ENCODE data around the gene LDB3. TPM values are rescaled to one million over a fixed set of nuclear protein-coding genes. Genes with fewer than 3 reads are reported as not detected.

The LDB3 gene
- polyA plus RNA-seq, 1 donor (not counting 4 experiments of a cell fraction or from before 2014, with no cell fraction given): 0.01 TPM

DNA sequence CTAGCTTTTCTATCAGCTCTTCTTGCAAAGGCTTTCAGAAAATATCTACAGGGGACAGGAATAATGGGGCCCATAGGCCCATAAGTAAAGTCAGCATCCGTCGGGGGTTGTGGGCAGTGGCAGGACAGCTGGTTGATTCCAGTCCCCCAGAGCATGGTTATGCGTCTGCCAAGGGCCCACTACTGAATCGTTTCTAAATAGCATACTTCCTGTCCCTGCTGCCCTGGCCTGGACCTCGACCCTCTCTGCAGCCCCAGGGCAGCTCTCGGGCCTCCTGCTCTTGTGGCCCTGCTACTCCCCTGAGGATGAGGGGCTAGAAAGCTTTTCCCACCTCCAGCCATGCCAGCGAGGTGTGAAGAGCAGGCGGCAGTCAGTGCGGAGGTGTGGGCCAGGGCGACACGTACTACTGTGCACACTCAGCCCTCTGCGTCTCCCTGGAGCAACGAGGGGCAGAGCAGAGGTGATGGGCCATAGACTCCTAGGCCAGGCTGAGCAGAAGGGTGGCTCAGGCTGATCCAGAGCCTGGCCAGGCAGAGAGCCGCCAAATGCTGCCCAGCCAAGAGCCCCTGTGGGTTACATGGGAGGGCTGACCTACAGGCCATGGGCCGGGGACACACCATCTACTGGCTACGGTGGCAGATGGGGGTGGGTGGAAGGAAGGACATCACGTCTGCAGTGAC, 18.7 kb upstream of the LDB3 start:
- TF ChIP-seq EZH2 (IDR thresholded peaks at IDR 0.05; ENCODE audit: low read length): no peak
- TF ChIP-seq, protein P1, sequence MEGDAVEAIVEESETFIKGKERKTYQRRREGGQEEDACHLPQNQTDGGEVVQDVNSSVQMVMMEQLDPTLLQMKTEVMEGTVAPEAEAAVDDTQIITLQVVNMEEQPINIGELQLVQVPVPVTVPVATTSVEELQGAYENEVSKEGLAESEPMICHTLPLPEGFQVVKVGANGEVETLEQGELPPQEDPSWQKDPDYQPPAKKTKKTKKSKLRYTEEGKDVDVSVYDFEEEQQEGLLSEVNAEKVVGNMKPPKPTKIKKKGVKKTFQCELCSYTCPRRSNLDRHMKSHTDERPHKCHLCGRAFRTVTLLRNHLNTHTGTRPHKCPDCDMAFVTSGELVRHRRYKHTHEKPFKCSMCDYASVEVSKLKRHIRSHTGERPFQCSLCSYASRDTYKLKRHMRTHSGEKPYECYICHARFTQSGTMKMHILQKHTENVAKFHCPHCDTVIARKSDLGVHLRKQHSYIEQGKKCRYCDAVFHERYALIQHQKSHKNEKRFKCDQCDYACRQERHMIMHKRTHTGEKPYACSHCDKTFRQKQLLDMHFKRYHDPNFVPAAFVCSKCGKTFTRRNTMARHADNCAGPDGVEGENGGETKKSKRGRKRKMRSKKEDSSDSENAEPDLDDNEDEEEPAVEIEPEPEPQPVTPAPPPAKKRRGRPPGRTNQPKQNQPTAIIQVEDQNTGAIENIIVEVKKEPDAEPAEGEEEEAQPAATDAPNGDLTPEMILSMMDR (optimal IDR thresholded peaks at IDR 0.05 in 1 of 3, IDR thresholded peaks at IDR 0.05 in 1 of 3, conservative IDR thresholded peaks at IDR 0.05 in 1 of 3; ENCODE audit: extremely low read depth in 1 of 3, insufficient read depth in 2 of 3, low read length in 3 of 3): no peak
- Histone ChIP-seq H3K4me3 (ENCODE audit: control insufficient read depth in 2 of 3, extremely low read depth in 1 of 3, insufficient read depth in 2 of 3, low read depth in 1 of 3, low read length in 3 of 3) (no peak overlapping the region), H3K4me1 (ENCODE audit: control insufficient read depth, extremely low read depth, insufficient read depth, low read length) (peaks cover 28% of the 10 kb centered on the region), H3K36me3 (ENCODE audit: control insufficient read depth in 2 of 2, extremely low read depth in 1 of 2, insufficient read depth in 2 of 2, low read length in 2 of 2) (no peaks in the 10 kb centered on the region), H3K9me3 (ENCODE audit: control insufficient read depth, low read depth, low read length) (no peaks in the 10 kb centered on the region), H3K4me2 (ENCODE audit: control insufficient read depth, extremely low read depth, insufficient read depth, low read depth, low read length) (peak overlapping the region; percentile 27), H3K79me2 (ENCODE audit: control insufficient read depth, insufficient read depth, low read length) (no peaks in the 10 kb centered on the region), H2AFZ (ENCODE audit: control insufficient read depth, low read length) (no peak overlapping the region), H3K9me1 (ENCODE audit: control insufficient read depth, extremely low read depth, insufficient read depth, low read length) (peaks cover 2% of the 10 kb centered on the region), H3K9ac (ENCODE audit: control insufficient read depth, extremely low read depth, insufficient read depth, low read length) (no peak overlapping the region), H4K20me1 (ENCODE audit: control insufficient read depth, extremely low read depth, insufficient read depth, low read length) (no peaks in the 10 kb centered on the region), H3K27me3 (ENCODE audit: control insufficient read depth, extremely low read depth, insufficient read depth, low read length) (peaks cover 11% of the 10 kb centered on the region), H3K27ac (ENCODE audit: control insufficient read depth, insufficient read depth, low read length) (no peak overlapping the region)
- FAIRE-seq: no peak
- no peak for DNase-seq (ENCODE audit: low read depth, low spot score)
- dilution Hi-C loops (cut with MboI; ENCODE audit: extremely low pct_ligation_motif_present, low sequenced_read_pairs): no loop called here

GRCh38 chr10:86650151-86650550, 18.2 kb upstream of the LDB3 start:
- Histone ChIP-seq H3K4me3 (ENCODE audit: control insufficient read depth in 2 of 3, extremely low read depth in 1 of 3, insufficient read depth in 2 of 3, low read depth in 1 of 3, low read length in 3 of 3) (no peak overlapping the region), H3K9ac (ENCODE audit: control insufficient read depth, extremely low read depth, insufficient read depth, low read length) (no peak overlapping the region), H3K9me3 (ENCODE audit: control insufficient read depth, low read depth, low read length) (no peaks in the 10 kb centered on the region), H3K9me1 (ENCODE audit: control insufficient read depth, extremely low read depth, insufficient read depth, low read length) (peaks cover 2% of the 10 kb centered on the region), H3K79me2 (ENCODE audit: control insufficient read depth, insufficient read depth, low read length) (no peaks in the 10 kb centered on the region), H3K4me2 (ENCODE audit: control insufficient read depth, extremely low read depth, insufficient read depth, low read depth, low read length) (no peak overlapping the region), H3K27ac (ENCODE audit: control insufficient read depth, insufficient read depth, low read length) (no peak overlapping the region), H3K4me1 (ENCODE audit: control insufficient read depth, extremely low read depth, insufficient read depth, low read length) (peaks cover 27% of the 10 kb centered on the region), H2AFZ (ENCODE audit: control insufficient read depth, low read length) (no peak overlapping the region), H3K27me3 (ENCODE audit: control insufficient read depth, extremely low read depth, insufficient read depth, low read length) (peaks cover 11% of the 10 kb centered on the region), H3K36me3 (ENCODE audit: control insufficient read depth in 2 of 2, extremely low read depth in 1 of 2, insufficient read depth in 2 of 2, low read length in 2 of 2) (no peaks in the 10 kb centered on the region), H4K20me1 (ENCODE audit: control insufficient read depth, extremely low read depth, insufficient read depth, low read length) (no peaks in the 10 kb centered on the region)
- dilution Hi-C loops (cut with MboI; ENCODE audit: extremely low pct_ligation_motif_present, low sequenced_read_pairs): no loop called here
- DNase-seq (ENCODE audit: low read depth, low spot score): no peak
- TF ChIP-seq, protein P1 (optimal IDR thresholded peaks at IDR 0.05 in 1 of 3, IDR thresholded peaks at IDR 0.05 in 1 of 3, conservative IDR thresholded peaks at IDR 0.05 in 1 of 3; ENCODE audit: extremely low read depth in 1 of 3, insufficient read depth in 2 of 3, low read length in 3 of 3): no peak
- TF ChIP-seq EZH2 (IDR thresholded peaks at IDR 0.05; ENCODE audit: low read length): no peak
- FAIRE-seq: no peak

All from keratinocyte (primary cell).